Lower leg skin (tissue), 3 donors: Measurements from ENCODE around the gene TNNI3K.

Source experiments
- POLR2A ChIP-seq, 2 donors: fragments of 450-650 bp; IDR thresholded peaks; one replicate each; pipeline ENCODE4 v1.6.1; 2016 to 2017; ENCODE audit warnings: antibody characterized with exemption in 2 of 2, mild to moderate bottlenecking in 1 of 2, moderate library complexity in 1 of 2
- TF ChIP-seq, protein P1 (sequence below), 3 donors: fragments of 450-650 bp; IDR thresholded peaks; one replicate each; pipeline ENCODE4 v1.5.1; 2016; ENCODE audit warnings: antibody characterized with exemption in 3 of 3, mild to moderate bottlenecking in 3 of 3, moderate library complexity in 2 of 3

DNA sequence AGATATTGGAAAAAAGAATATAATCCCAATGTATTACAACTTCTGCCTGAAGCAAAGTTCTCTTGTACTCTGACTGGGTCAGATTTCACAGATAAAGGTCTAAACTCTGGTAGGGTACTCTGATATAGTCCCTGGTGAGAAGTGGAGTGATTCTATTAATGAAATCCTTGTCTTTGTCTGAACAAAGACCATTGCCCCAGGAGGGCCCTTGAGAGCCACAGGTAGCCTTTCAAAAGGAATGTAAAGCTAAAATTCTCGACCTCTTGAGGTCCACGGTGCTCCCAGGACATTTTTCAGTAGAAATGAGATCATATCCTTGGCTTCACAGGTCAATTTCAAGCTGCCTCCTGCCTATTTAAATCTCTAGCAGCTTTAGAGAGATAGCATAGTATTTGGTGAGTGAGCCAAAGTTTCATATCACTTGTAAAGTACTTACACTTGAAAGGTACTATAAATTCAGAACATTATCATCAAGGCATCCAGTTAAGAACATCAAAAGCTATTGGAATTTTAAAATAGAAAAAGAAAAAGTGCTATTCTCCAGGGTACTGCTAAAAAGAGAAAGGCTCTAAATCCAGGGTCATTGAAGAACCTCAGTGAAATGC is 10.1 kb downstream of the TNNI3K start:
- TF ChIP-seq, protein P1, sequence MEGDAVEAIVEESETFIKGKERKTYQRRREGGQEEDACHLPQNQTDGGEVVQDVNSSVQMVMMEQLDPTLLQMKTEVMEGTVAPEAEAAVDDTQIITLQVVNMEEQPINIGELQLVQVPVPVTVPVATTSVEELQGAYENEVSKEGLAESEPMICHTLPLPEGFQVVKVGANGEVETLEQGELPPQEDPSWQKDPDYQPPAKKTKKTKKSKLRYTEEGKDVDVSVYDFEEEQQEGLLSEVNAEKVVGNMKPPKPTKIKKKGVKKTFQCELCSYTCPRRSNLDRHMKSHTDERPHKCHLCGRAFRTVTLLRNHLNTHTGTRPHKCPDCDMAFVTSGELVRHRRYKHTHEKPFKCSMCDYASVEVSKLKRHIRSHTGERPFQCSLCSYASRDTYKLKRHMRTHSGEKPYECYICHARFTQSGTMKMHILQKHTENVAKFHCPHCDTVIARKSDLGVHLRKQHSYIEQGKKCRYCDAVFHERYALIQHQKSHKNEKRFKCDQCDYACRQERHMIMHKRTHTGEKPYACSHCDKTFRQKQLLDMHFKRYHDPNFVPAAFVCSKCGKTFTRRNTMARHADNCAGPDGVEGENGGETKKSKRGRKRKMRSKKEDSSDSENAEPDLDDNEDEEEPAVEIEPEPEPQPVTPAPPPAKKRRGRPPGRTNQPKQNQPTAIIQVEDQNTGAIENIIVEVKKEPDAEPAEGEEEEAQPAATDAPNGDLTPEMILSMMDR (IDR thresholded peaks at IDR 0.05), result no peak
- TF ChIP-seq POLR2A (IDR thresholded peaks at IDR 0.05), result no peak
